HG03575 (cell line): ENCODE results near the gene ZSCAN26.

Source experiments
- ATAC-seq: cut with Tn5 transposase; IDR thresholded peaks from one replicate; pipeline ENCODE4 v1.9.1; 2021; ENCODE audit not compliant: unreplicated experiment, insufficient number of reproducible peaks, low FRiP score; ENCODE audit errors: extremely low read depth

The ZSCAN26 gene

GRCh38 chr6:28266962-28267694, at the start of gene ZSCAN26:
Gene ZSCAN26 (plus strand): TSS chr6:28267143. CDS start chr6:28271920, 4,777 bp downstream.
- ATAC-seq, result peak; percentile 71

GRCh38 chr6:28217890-28218289, 49.1 kb upstream of the ZSCAN26 start:
- no peak for ATAC-seq

GRCh38 chr6:28218312-28219248, 48.4 kb upstream of the ZSCAN26 start:
- no peak for ATAC-seq

GRCh38 chr6:28220257-28221133, 46.4 kb upstream of the ZSCAN26 start:
- no peak for ATAC-seq

GRCh38 chr6:28224131-28225055, 42.5 kb upstream of the ZSCAN26 start:
- ATAC-seq, result no peak

- ATAC-seq, result no peak
Measured at GRCh38 chr6:28225056-28225834, 41.7 kb upstream of the ZSCAN26 start, which contains the start of gene ZSCAN9. Gene ZSCAN9 (plus strand): TSS chr6:28225275. CDS start chr6:28227085, 1,810 bp downstream.

GRCh38 chr6:28226460-28226859, 40.5 kb upstream of the ZSCAN26 start:
- ATAC-seq, result no peak

- no peak for ATAC-seq
Measured at GRCh38 chr6:28232785-28233184, 34.2 kb upstream of the ZSCAN26 start.

- ATAC-seq, result no peak
Measured at GRCh38 chr6:28235912-28236452, 31.0 kb upstream of the ZSCAN26 start.

- no peak for ATAC-seq
Measured at GRCh38 chr6:28239636-28240035, 27.3 kb upstream of the ZSCAN26 start.

- no peak for ATAC-seq
Measured at GRCh38 chr6:28240471-28240870, 26.5 kb upstream of the ZSCAN26 start.

- no peak for ATAC-seq
Measured at GRCh38 chr6:28243946-28244345, 23.0 kb upstream of the ZSCAN26 start.

GRCh38 chr6:28245206-28245941, 21.6 kb upstream of the ZSCAN26 start:
- ATAC-seq, result no peak

GRCh38 chr6:28248916-28249315, 18.0 kb upstream of the ZSCAN26 start:
- ATAC-seq, result no peak

GRCh38 chr6:28250747-28251146, 16.2 kb upstream of the ZSCAN26 start:
- no peak for ATAC-seq

GRCh38 chr6:28251661-28252008, 15.3 kb upstream of the ZSCAN26 start:
- no peak for ATAC-seq
